Measurements from ENCODE around the gene C1orf226.

DNA sequence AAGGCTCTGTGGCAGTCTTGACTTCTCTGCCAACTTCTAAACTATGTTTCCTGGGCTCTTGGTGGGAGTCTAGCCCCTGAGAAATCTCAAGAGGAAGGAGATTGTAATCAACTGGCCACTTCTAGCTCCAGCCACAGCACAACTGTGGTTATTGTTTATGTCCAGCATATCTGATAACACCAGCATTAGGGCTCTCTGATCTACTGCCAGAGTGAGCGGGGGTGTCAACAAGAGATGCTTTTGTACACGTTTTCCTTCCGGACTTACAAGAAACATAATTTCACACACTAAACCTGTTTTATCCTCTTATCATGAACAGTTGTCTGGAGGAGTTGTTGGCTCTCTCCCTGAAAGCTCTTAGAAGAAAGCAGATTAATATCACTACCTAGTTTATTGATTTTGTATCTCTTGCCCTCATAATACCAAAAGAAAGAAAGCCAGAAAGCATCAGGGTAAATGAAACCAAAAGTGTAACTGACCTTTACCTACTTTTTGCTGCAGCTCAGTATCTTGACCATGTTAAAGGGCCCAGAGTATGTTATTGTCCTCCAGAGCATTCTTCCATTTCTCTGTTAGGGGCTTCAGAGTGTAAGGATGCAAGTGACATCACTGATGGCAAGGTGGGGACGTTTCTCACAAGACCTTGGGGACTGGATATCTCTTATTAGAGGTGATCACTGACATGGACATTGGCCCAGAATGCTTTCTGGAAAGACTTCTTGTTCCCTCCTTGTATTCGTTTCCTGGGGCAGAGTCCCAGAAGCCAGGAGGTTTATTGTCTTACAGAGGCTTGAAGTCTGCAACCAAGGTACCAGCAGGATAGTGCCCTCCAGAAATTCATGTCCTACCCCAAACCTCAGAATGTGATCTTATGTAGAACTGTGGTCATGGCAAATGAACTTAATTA, 40.0 kb downstream of the C1orf226 start:
- TF ChIP-seq, protein P1, sequence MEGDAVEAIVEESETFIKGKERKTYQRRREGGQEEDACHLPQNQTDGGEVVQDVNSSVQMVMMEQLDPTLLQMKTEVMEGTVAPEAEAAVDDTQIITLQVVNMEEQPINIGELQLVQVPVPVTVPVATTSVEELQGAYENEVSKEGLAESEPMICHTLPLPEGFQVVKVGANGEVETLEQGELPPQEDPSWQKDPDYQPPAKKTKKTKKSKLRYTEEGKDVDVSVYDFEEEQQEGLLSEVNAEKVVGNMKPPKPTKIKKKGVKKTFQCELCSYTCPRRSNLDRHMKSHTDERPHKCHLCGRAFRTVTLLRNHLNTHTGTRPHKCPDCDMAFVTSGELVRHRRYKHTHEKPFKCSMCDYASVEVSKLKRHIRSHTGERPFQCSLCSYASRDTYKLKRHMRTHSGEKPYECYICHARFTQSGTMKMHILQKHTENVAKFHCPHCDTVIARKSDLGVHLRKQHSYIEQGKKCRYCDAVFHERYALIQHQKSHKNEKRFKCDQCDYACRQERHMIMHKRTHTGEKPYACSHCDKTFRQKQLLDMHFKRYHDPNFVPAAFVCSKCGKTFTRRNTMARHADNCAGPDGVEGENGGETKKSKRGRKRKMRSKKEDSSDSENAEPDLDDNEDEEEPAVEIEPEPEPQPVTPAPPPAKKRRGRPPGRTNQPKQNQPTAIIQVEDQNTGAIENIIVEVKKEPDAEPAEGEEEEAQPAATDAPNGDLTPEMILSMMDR (conservative IDR thresholded peaks at IDR 0.05), result no peak
- TF ChIP-seq ZFX (IDR thresholded peaks at IDR 0.05), result no peak

All from C4-2B (cell line).